Panc1 (cell line): Measurements from ENCODE around the gene RNF8. TPM values are rescaled to one million over a fixed set of nuclear protein-coding genes. Genes with fewer than 3 reads are reported as not detected.
A peak's percentile ranks its signal among the peaks of the same experiment; 100 is the strongest.

Experiments used
- ATAC-seq: fragments of 200-7000 bp; cut with Tn5 transposase; 2 replicates; pipeline ENCODE4 v1.9.1; 2020; ENCODE audit warnings: mild to moderate bottlenecking, moderate library complexity
- BruUV-seq: library from RNA; stranded (reverse); fragments of 400-500 nt; replicated peaks from 2 replicates; lab custom pipeline; 2021; lab: Mats Ljungman, UMichigan
- CTCF ChIA-PET: fragments of 300-600 bp; sonication (Branson Sonifier 250); formaldehyde crosslinking; loops from one replicate; lab custom pipeline; 2022; ENCODE audit warnings: antibody characterized with exemption; lab: Charles Lee
- POLR2A ChIA-PET: fragments of 300-600 bp; sonication (Branson Sonifier 250); formaldehyde crosslinking; loops from one replicate; lab custom pipeline; 2022; ENCODE audit warnings: antibody characterized with exemption; lab: Charles Lee
- DNase-seq: peaks from one replicate; pipeline ENCODE4 v3.0.0-alpha.2; 2010; ENCODE audit warnings: low read depth, low spot score
- H3K27ac ChIP-seq: 2 replicates; pipeline ENCODE4 v1.5.1; 2011; ENCODE audit warnings: mild to moderate bottlenecking, low read length, inconsistent platforms
- H3K27me3 ChIP-seq: fragments of 200-500 bp; sonication (Bioruptor generic); 2 replicates; pipeline ENCODE4 v1.6.0; 2014; ENCODE audit warnings: low read length, inconsistent platforms; ENCODE audit not compliant: control insufficient read depth, insufficient read depth
- H3K36me3 ChIP-seq: fragments of 200-500 bp; sonication (Bioruptor generic); 2 replicates; pipeline ENCODE4 v1.5.1; 2014; ENCODE audit warnings: inconsistent platforms, mild to moderate bottlenecking, low read length, moderate library complexity; ENCODE audit not compliant: control insufficient read depth, insufficient read depth
- H3K4me1 ChIP-seq: 2 replicates; pipeline ENCODE4 v1.5.1; 2011; ENCODE audit warnings: inconsistent platforms, mild to moderate bottlenecking, low read length, moderate library complexity; ENCODE audit not compliant: control insufficient read depth, insufficient read depth
- H3K4me3 ChIP-seq, 2 experiments: 2 replicates each; pipeline ENCODE4 v1.5.1; 2011 to 2012; ENCODE audit warnings: low read depth in 2 of 2, low read length in 2 of 2, mild to moderate bottlenecking in 2 of 2, inconsistent platforms in 1 of 2, moderate library complexity in 1 of 2
- H3K9me3 ChIP-seq: fragments of 200-500 bp; sonication (Bioruptor generic); 2 replicates; pipeline ENCODE4 v1.5.1; 2014; ENCODE audit warnings: low read depth, mild to moderate bottlenecking, inconsistent platforms, low read length, moderate library complexity; ENCODE audit not compliant: control insufficient read depth, insufficient read depth
- CTCF ChIP-seq: fragments of 450-650 bp; IDR thresholded peaks from 2 replicates; pipeline ENCODE4 v1.5.1; 2017; ENCODE audit warnings: mild to moderate bottlenecking
- POLR2AphosphoS5 ChIP-seq: IDR thresholded peaks from 2 replicates; pipeline ENCODE4 v1.6.1; 2012; ENCODE audit warnings: mild to moderate bottlenecking, low read depth, low read length, moderate library complexity
- SIN3A ChIP-seq: IDR thresholded peaks from 2 replicates; pipeline ENCODE4 v1.6.1; 2012; ENCODE audit warnings: low read depth, mild to moderate bottlenecking, low read length, moderate library complexity, borderline replicate concordance; ENCODE audit not compliant: insufficient read depth
- TCF7L2 ChIP-seq: IDR thresholded peaks from 2 replicates; pipeline ENCODE4 v1.6.1; 2011; ENCODE audit warnings: mild to moderate bottlenecking, low read depth, low read length, inconsistent platforms
- in situ Hi-C: cut with HindIII; loops from 2 replicates; pipeline ENCODE4 v1.10.0; 2016; ENCODE audit warnings: low sequenced_read_pairs, low pct_unique_long_range_greater_than_20kb
- intact Hi-C: fragments of 100-400 bp; cut with micrococcal nuclease; formaldehyde crosslinking; loops from one replicate; pipeline ENCODE4 v1.10.0; 2022; ENCODE audit not compliant: unreplicated experiment
- total RNA-seq: library from RNA; stranded (reverse); gene quantifications from one replicate; pipeline ENCODE4 v1.2.1, GENCODE V29; 2021; ENCODE audit not compliant: unreplicated experiment
- TF ChIP-seq, protein P1 (sequence below), 2 experiments: IDR thresholded peaks; 2 replicates each; pipeline ENCODE4 v1.6.1; 2011 to 2012; ENCODE audit warnings: low read depth in 2 of 2, control low read depth in 1 of 2, low read length in 1 of 2, mild to moderate bottlenecking in 1 of 2, moderate library complexity in 1 of 2; ENCODE audit not compliant: insufficient read depth in 1 of 2

The RNF8 gene
- total RNA-seq, 1 experiment from 2014 or later = 21.1 TPM

DNA sequence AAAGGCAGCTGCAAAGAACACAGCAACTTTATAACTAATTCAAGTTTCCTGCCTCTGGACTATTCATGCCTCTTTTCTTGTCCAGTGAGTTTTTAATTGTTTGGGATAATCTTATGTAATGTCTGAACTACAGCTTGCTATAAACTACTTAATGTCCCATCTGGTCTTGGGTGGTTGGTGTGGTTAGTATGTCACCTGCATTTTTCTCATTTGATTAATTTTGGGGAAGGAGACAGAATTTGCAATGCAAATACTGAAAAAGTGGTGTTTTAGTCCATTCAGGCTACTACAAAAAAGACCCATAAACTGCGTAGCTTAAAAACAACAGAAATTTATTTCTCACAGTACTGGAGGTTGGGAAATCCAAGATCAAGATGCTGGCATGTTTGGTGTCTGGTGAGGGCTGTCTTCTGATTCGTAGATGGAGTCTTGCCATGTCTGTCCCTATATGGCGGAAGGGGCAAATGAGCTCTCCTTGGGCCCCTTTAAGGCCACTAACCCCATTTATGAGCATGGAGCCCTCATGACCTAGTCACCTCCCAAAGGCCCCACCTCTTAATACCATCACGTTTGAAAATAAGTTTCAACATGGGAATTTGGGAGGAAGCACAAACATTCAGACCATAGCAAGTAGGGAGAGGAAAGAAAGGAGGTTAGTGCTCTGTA, 22.4 kb downstream of the RNF8 start:
- Histone ChIP-seq H3K36me3 (peaks cover 3% of the 10 kb centered on the region), H3K4me1 (no peaks in the 10 kb centered on the region), H3K4me3 (no peak overlapping the region), H3K9me3 (no peaks in the 10 kb centered on the region), H3K27ac (no peak overlapping the region), H3K27me3 (no peaks in the 10 kb centered on the region)
- no TSS peak for BruUV-seq
- CTCF ChIA-PET = interaction anchor here (0.7 to 1.0 kb wide), 2 partner anchors 45 to 564 kb away, joined by 6 to 9 read pairs; no protein-coding TSS in a partner anchor
- intact Hi-C loops = no loop called here
- in situ Hi-C loops = no loop called here
- ATAC-seq (no peak), DNase-seq (no peak)
- POLR2A ChIA-PET = no interaction called here
- TF ChIP-seq POLR2AphosphoS5 = no peak
- TF ChIP-seq, protein P1, sequence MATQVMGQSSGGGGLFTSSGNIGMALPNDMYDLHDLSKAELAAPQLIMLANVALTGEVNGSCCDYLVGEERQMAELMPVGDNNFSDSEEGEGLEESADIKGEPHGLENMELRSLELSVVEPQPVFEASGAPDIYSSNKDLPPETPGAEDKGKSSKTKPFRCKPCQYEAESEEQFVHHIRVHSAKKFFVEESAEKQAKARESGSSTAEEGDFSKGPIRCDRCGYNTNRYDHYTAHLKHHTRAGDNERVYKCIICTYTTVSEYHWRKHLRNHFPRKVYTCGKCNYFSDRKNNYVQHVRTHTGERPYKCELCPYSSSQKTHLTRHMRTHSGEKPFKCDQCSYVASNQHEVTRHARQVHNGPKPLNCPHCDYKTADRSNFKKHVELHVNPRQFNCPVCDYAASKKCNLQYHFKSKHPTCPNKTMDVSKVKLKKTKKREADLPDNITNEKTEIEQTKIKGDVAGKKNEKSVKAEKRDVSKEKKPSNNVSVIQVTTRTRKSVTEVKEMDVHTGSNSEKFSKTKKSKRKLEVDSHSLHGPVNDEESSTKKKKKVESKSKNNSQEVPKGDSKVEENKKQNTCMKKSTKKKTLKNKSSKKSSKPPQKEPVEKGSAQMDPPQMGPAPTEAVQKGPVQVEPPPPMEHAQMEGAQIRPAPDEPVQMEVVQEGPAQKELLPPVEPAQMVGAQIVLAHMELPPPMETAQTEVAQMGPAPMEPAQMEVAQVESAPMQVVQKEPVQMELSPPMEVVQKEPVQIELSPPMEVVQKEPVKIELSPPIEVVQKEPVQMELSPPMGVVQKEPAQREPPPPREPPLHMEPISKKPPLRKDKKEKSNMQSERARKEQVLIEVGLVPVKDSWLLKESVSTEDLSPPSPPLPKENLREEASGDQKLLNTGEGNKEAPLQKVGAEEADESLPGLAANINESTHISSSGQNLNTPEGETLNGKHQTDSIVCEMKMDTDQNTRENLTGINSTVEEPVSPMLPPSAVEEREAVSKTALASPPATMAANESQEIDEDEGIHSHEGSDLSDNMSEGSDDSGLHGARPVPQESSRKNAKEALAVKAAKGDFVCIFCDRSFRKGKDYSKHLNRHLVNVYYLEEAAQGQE (IDR thresholded peaks at IDR 0.05; ENCODE audit: insufficient read depth in 1 of 2, low read depth in 2 of 2, low read length in 1 of 2) = no peak
- TF ChIP-seq TCF7L2 = no peak
- no peak for TF ChIP-seq CTCF
- TF ChIP-seq SIN3A = no peak

GRCh38 chr6:37381579-37381978, 27.8 kb downstream of the RNF8 start:
- BruUV-seq = TSS peak; percentile 61
- Histone ChIP-seq H3K4me1 (no peaks in the 10 kb centered on the region), H3K4me3 (no peak overlapping the region), H3K9me3 (no peaks in the 10 kb centered on the region), H3K27ac (no peak overlapping the region), H3K27me3 (no peaks in the 10 kb centered on the region), H3K36me3 (no peaks in the 10 kb centered on the region; the same call in 1 of the 2 replicates)
- ChIA-PET CTCF (interaction anchor here (0.6 to 0.7 kb wide), 2 partner anchors 15 to 311 kb away, joined by 3 to 4 read pairs; no protein-coding TSS in a partner anchor), POLR2A (no interaction called here)
- intact Hi-C loops (no loop called here), in situ Hi-C loops (no loop called here)
- ATAC-seq = peak; percentile 83
- TF ChIP-seq, protein P1 (IDR thresholded peaks at IDR 0.05; ENCODE audit: insufficient read depth in 1 of 2, low read depth in 2 of 2, low read length in 1 of 2) = peak in 1 of 2 experiments; percentile 67; a peak in 1 of 4 replicates
- TF ChIP-seq POLR2AphosphoS5 = no peak
- TF ChIP-seq CTCF = peak; percentile 82
- peak; percentile 46 for DNase-seq
